GM12874 (cell line): ENCODE measurements around the gene PHRF1.

ENCODE experiments used
- CTCF ChIP-seq: IDR thresholded peaks from 2 replicates; pipeline ENCODE4 v1.5.1; 2011; ENCODE audit warnings: low read depth, mild to moderate bottlenecking, control low read depth, low read length, moderate library complexity; ENCODE audit not compliant: insufficient read depth

The PHRF1 gene

DNA sequence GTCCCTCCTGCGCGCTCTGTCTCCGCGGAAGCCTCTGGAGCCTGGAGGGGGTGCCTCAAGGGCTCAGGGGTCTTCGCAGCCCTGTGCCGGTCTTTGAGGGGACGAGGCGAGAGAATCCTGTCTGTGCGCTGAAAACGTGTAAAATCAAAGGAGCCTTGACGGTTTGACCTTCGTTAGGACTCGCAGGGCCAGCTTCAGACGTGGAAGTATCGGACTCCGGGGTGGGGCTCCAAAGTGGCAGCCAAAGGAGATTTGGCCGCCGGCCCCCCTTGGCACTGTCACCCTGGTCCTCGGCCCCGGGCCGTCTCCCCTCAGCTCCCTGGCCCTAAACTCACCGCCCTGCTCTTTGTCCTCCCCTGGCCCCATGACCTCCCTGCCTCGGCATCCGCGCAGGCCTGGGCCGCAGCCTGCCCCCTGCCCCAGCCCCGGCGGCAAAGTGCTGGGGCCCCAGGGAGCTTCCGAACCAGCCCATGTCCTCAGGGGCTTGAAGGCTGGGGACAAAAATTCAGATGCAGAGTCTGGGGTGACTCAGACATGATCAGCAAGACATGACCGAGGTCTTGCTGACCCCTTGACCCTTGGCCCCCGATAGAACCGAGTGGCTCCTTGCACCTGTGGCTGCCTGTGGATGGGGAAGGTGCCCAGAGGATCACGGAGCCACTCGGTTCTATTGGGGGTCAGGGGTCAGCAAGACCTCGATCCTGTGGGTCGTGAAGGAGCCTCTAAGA is 6.9 kb upstream of the PHRF1 start:
- no peak for TF ChIP-seq CTCF

- no peak for TF ChIP-seq CTCF
Observed at GRCh38 chr11:571802-572185, 4.5 kb upstream of the PHRF1 start.

- no peak for TF ChIP-seq CTCF
Observed at GRCh38 chr11:573146-573759, 3.0 kb upstream of the PHRF1 start.

DNA sequence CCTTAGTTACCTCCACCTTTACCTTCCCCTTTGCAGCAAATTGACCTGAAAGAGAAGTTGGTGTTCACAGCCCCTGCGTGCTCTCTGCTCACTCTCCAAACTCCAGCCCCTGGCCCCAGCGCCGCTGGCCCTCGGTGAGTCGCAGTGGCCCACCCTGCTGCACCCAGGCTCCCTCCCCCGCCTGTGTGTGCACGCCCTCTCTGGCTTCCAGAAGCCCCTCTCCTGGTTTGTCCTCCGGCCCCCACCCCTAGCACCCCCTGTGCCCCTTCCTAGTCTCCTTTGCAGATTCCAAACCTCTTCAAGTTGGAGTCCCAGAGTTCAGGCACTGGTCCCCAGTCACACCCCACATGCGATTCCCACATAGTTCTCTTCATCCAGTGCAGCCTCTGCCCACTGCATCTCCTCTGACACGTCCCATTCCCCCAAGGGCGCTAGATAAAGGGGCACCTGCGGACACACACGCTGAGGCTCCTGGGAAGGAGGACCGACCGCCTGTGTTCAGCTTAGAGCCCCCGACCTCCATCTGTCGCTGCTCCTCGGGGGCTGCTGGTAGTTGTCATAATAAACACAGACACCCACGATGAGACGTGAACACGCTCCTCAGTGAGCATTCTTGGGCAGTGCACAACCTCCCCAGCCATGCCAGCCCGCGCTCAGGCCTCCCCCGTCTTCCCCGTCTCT is 1.5 kb upstream of the PHRF1 start:
- TF ChIP-seq CTCF = no peak

DNA sequence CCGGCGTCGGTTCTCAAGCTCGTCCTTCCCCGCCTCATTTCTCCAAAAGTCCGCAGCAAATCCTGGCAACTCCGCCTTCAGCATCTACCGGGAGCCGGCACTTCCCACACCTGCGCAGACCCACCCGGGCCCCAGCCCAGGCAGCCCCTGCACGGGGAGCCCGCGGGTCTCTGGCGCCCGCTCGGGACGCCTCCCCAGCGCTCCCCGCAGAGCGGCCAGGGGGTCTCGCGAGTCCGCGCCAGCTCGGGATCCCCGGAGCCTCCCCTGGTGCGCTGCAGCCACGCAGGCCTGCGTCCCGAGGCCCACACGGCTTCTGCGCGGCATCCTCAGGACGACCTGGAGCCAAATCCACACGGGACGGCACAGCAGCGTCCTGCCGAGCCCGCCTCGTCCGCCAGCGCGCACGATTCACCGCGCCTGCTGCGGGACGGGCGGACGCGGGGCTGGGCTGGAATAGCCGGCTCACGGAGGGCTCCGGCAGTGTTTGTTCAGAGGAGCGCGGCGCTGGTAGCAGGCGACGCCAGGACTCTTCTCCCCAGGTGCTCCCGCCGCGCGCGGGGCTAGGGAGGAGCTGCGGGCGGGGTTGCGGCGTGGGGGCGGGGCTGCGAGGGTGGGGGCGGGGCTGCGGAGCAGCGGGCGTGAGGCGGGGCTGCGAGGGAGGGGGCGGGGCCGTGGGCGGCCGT is 816 bp upstream of the PHRF1 start:
- TF ChIP-seq CTCF = no peak

DNA sequence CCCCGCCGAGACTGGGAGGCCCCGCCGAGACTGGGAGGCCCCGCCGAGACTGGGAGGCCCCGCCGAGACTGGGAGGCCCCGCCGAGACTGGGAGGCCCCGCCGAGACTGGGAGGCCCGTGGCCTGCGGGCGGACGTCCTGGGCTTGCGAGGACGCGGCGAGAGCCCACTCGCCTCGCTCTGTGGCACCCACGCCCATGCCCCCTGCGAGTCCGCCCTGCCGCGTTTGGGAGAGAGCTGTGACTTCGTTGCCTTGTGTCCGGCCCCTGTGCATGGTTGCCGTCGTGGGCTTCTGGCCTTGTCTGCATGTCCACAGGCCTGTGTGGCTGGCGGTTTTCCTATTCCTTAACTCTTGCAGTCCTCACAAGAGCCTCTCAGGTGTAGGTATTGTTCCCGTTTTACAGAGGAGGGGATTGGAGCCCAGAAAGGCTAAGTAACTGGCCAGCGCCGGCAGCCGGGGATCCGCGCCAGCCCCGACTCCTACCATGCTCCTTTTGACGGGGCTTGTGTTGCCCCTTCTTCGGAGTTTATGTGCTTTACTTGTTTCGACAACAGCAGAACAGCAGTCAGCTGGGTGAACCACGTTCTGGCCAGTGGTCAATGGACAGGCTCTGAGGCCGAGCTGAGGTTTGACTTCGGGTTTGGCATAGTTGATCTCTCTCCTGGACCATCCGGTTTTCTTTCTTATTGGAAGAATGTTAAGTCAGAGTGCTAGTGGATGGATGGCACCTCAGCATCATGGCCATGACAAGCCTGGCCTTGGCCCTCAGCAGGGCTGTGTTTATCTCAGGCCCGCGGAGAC is 741 bp downstream of the PHRF1 start:
- no peak for TF ChIP-seq CTCF

GRCh38 chr11:577611-577894 is 1.3 kb downstream of the PHRF1 start:
- no peak for TF ChIP-seq CTCF
